Spleen (tissue), 11 donors: ENCODE data around the gene ITSN1. TPM values are rescaled to one million over a fixed set of nuclear protein-coding genes. Genes with fewer than 3 reads are reported as not detected.

Experiments used
- DNase-seq: peaks from one replicate; pipeline ENCODE4 v3.0.0-alpha.2; 2020
- H3K27ac ChIP-seq, 8 donors: fragments of 200-600 bp; sonication (generic) in 7 of 8; 1 replicate in 4 of 8; 2 replicates in 4 of 8; pipeline versions ENCODE4 v1.5.0 to v1.8.0; 2016 to 2021; ENCODE audit warnings: inconsistent platforms in 4 of 8, mild to moderate bottlenecking in 4 of 8, moderate library complexity in 1 of 8
- H3K27me3 ChIP-seq, 7 donors: fragments of 200-600 bp; sonication (generic) in 6 of 7; replicated peaks in 1 of 7; 1 replicate in 4 of 7; 2 replicates in 3 of 7; pipeline versions ENCODE4 v1.5.0 to v1.8.0; 2016 to 2021; ENCODE audit warnings: inconsistent platforms in 3 of 7, mild to moderate bottlenecking in 1 of 7
- H3K36me3 ChIP-seq, 6 donors: fragments of 200-600 bp; sonication (generic) in 5 of 6; 1 replicate in 4 of 6; 2 replicates in 2 of 6; pipeline versions ENCODE4 v1.5.0 to v1.8.0; 2016 to 2021; ENCODE audit warnings: inconsistent platforms in 2 of 6
- H3K4me1 ChIP-seq, 6 donors: fragments of 200-600 bp; sonication (generic) in 5 of 6; 1 replicate in 3 of 6; 2 replicates in 3 of 6; pipeline versions ENCODE4 v1.5.0 to v1.8.0; 2016 to 2021; ENCODE audit warnings: inconsistent platforms in 3 of 6
- H3K4me3 ChIP-seq, 8 donors: fragments of 200-600 bp; sonication (generic) in 7 of 8; 1 replicate in 4 of 8; 2 replicates in 4 of 8; pipeline versions ENCODE4 v1.5.0 to v1.8.0; 2016 to 2021; ENCODE audit warnings: inconsistent platforms in 4 of 8, mild to moderate bottlenecking in 4 of 8, moderate library complexity in 2 of 8
- H3K9me3 ChIP-seq, 8 donors: fragments of 200-600 bp; sonication (generic) in 7 of 8; 1 replicate in 4 of 8; 2 replicates in 4 of 8; pipeline versions ENCODE4 v1.5.0 to v1.8.0; 2016 to 2021; ENCODE audit warnings: inconsistent platforms in 4 of 8
- POLR2A ChIP-seq, 3 donors: fragments of 450-650 bp; IDR thresholded peaks; one replicate each; pipeline ENCODE4 v1.5.1; 2017; ENCODE audit warnings: antibody characterized with exemption in 3 of 3, mild to moderate bottlenecking in 1 of 3
- POLR2AphosphoS5 ChIP-seq, 3 donors: sonication (generic); formaldehyde crosslinking; IDR thresholded peaks; one replicate each; pipeline ENCODE4 v1.5.1; 2017; ENCODE audit warnings: antibody characterized with exemption in 3 of 3
- WGBS, 5 donors: extraction: QIAGEN DNeasy Blood & Tissue Kit in 3 of 5; methylation state at CpG; one replicate each; pipeline versions ENCODE4 v1.1.5 to v1.1.7; 2013 to 2018; 5-methylcytosine and 5-hydroxymethylcytosine counted together
- intact Hi-C: fragments of 100-400 bp; cut with DNase I; formaldehyde crosslinking; loops from one replicate; pipeline ENCODE4 v1.15.0; 2023; ENCODE audit warnings: low total_unique reads
- polyA plus RNA-seq, 3 donors: library from polyadenylated mRNA; stranded (reverse); fragments of 200-250 nt; gene quantifications; one replicate each; pipeline ENCODE4 v1.2.1, GENCODE V29; 2013
- total RNA-seq, 7 donors: library from RNA; depleted of rRNA in 3 of 7; stranded (reverse); fragments of >200 nt in 3 of 7; fragmentation: NEBNext Ultra II Directional in 4 of 7; extraction: Animal tissue kit (Norgen Biotek cat#: 25700) in 4 of 7; gene quantifications; one replicate each; pipeline versions ENCODE4 v1.1.0 to v1.2.1, GENCODE V29; 2016 to 2021
- TF ChIP-seq, protein P1 (sequence below), 11 experiments: fragments of 200-600 bp in 7 of 11; fragments of 450-650 bp in 4 of 11; sonication (generic) in 4 of 11; IDR thresholded peaks in 8 of 11; conservative IDR thresholded peaks in 3 of 11; 1 replicate in 7 of 11; 2 replicates in 4 of 11; pipeline versions ENCODE4 v1.4.0 to v1.8.0; 2016 to 2021; ENCODE audit warnings: antibody characterized with exemption in 11 of 11, inconsistent platforms in 4 of 11, mild to moderate bottlenecking in 1 of 11
- donor health status: healthy with polysubstance abuse.
- donor health status: DM: no; HTN: no; CAD: no; lungs with moderate emphysema.
- donor health status: DM: no; HTN: no; CAD: no.
- donor health status: Bipolar disorder and iron deficiency.
- donor health status: healthy.
- donor health status: DM: no; HTN: no; CAD: no.
- donor health status: DM: yes; HTN: yes; CAD: no.

Gene ITSN1
- total and polyA plus RNA-seq, 10 donors, result 4.1 to 89.0 (median 42.6) TPM

DNA sequence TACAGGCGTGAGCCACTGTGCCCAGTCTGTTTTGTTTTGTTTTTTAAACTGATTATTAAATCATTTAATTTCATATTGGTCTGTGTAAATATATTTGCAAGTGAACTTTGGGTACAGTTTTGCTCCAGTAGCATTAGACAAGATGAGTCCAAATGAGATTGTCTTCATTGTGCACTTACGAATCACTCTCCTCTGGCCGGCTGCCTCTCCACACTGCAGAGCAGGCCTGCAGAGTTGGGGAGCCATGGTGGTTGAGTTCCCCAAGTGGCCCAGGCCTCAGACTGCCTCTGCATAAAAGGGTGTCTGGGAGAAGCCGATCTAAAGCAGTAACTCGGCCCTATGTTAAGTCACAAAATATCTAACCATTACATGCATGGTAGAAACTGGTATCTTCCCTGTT lies 198.5 kb downstream of the ITSN1 start:
- H3K9me3 ChIP-seq, result peaks cover 0 to 1% (median 0%) of the 10 kb centered on the region in 8 donors
- no peak for TF ChIP-seq POLR2A (IDR thresholded peaks at IDR 0.05)
- TF ChIP-seq, protein P1, sequence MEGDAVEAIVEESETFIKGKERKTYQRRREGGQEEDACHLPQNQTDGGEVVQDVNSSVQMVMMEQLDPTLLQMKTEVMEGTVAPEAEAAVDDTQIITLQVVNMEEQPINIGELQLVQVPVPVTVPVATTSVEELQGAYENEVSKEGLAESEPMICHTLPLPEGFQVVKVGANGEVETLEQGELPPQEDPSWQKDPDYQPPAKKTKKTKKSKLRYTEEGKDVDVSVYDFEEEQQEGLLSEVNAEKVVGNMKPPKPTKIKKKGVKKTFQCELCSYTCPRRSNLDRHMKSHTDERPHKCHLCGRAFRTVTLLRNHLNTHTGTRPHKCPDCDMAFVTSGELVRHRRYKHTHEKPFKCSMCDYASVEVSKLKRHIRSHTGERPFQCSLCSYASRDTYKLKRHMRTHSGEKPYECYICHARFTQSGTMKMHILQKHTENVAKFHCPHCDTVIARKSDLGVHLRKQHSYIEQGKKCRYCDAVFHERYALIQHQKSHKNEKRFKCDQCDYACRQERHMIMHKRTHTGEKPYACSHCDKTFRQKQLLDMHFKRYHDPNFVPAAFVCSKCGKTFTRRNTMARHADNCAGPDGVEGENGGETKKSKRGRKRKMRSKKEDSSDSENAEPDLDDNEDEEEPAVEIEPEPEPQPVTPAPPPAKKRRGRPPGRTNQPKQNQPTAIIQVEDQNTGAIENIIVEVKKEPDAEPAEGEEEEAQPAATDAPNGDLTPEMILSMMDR (IDR thresholded peaks at IDR 0.05 in 8 of 11, conservative IDR thresholded peaks at IDR 0.05 in 3 of 11), result no peak
- no peak for TF ChIP-seq POLR2AphosphoS5 (IDR thresholded peaks at IDR 0.05)
- H3K36me3 ChIP-seq, result peaks cover 0 to 40% (median 2%) of the 10 kb centered on the region in 6 donors
- DNase-seq, result no peak
- no peak overlapping the region for H3K27ac ChIP-seq
- intact Hi-C loops, result no loop called here
- 89 to 96% (median 93%) methylated on average over 5 of the region's 5 CpGs for WGBS, 5 donors
- no peak overlapping the region for H3K4me3 ChIP-seq
- H3K4me1 ChIP-seq, result peaks cover 0 to 21% (median 4%) of the 10 kb centered on the region in 6 donors
- H3K27me3 ChIP-seq, result no peaks in the 10 kb centered on the region

DNA sequence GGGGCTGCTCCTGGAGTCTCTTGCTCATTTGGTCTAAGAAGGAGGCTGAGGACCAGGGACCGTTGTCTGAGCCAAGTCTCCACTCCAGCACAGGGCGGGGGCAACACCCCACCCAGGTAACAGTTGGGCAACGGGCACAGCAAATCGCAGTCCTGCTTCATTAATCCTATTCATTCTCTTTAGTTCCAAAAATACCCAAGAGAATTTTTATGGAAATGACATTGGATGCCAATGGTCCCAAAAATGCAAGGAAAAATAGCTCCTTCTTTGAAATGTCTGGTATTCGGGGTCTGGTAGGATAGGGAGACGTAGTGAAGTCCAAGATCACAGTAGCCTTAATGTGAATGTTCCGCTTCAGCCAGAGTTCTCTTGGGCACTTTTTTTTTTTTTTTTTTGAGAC lies 199.3 kb downstream of the ITSN1 start:
- DNase-seq, result no peak
- peak overlapping the region in 1 of 8 donors; percentile 13 for H3K27ac ChIP-seq
- H3K9me3 ChIP-seq, result peaks cover 0 to 8% (median 0%) of the 10 kb centered on the region in 8 donors
- H3K27me3 ChIP-seq, result no peaks in the 10 kb centered on the region
- H3K4me3 ChIP-seq, result no peak overlapping the region
- intact Hi-C loops, result no loop called here
- 83 to 97% (median 95%) methylated on average over 7 of the region's 7 CpGs for WGBS, 5 donors
- no peak for TF ChIP-seq POLR2A (IDR thresholded peaks at IDR 0.05)
- TF ChIP-seq, protein P1 (IDR thresholded peaks at IDR 0.05 in 8 of 11, conservative IDR thresholded peaks at IDR 0.05 in 3 of 11), result no peak
- no peak for TF ChIP-seq POLR2AphosphoS5 (IDR thresholded peaks at IDR 0.05)
- peaks cover 0 to 32% (median 2%) of the 10 kb centered on the region in 6 donors for H3K36me3 ChIP-seq
- peaks cover 0 to 21% (median 4%) of the 10 kb centered on the region in 6 donors for H3K4me1 ChIP-seq

DNA sequence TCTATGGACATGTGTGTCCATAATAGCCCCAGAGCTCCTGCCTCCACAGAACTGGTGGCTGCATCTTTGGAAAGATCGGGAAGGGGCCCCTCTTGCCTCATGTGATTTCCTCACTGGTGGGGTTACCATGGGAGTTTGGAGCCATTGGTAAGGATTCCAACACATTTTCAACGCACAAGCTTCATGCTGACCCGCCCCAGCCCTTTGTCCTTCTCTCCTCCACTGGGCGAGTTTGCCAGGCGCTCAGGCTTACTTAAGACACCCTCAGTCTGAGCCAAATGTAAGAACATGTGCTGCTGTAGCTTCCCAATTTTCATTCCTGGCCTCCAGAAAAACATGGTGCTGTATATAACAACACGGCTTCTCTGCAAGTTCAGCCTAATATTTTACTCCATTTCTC lies 200.9 kb downstream of the ITSN1 start:
- no peak for DNase-seq
- peaks cover 0 to 15% (median 0%) of the 10 kb centered on the region in 6 donors for H3K36me3 ChIP-seq
- H3K4me3 ChIP-seq, result peak overlapping the region in 1 of 8 donors; percentile 5
- 83 to 98% (median 84%) methylated on average over 5 to 6 of the region's 6 CpGs for WGBS, 5 donors
- TF ChIP-seq, protein P1 (IDR thresholded peaks at IDR 0.05 in 8 of 11, conservative IDR thresholded peaks at IDR 0.05 in 3 of 11), result no peak
- TF ChIP-seq POLR2A (IDR thresholded peaks at IDR 0.05), result no peak
- no peak for TF ChIP-seq POLR2AphosphoS5 (IDR thresholded peaks at IDR 0.05)
- H3K9me3 ChIP-seq, result peaks cover 0 to 8% (median 0%) of the 10 kb centered on the region in 8 donors
- peak overlapping the region in 5 of 8 donors; percentile 29 to 76 (median 63) for H3K27ac ChIP-seq
- intact Hi-C loops, result no loop called here
- H3K4me1 ChIP-seq, result peaks cover 0 to 21% (median 4%) of the 10 kb centered on the region in 6 donors
- H3K27me3 ChIP-seq, result no peaks in the 10 kb centered on the region

DNA sequence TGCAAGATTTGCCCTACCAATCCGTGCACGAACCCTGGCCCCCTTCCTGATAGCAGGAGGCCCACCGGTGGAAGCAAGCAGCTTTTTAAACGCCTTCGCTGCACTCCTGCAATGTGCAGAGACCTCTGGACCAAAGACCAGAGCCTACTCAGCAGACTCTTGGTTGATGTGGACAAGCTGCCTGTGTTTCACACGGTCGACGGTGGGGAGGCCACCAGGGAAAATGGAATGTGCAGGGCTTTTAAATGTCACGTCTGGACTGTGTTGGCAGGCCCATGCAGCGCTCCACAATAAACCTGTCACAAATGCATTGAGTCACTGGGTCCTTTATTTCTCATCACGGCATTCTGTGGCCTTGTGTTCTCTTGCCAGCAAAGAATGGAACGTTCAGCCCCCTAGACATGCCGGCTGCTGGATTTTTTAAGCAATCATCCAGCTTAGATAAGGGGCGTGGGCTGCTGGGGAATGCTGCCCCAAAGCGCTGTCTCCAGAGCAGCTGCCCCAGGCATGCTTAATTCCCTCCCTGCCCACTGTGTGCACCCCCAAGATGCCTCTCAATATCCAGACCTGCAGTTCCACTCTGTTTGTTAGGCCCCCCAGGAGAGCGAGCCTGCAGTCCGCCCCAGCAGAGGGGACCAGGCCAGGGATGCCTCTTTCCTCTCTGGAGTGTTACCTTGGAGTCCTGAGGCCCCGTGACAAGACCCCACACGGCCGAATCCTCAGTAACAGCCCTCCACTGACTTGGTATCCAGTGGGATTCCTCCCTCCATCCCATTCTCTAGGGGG lies 202.0 kb downstream of the ITSN1 start:
- H3K9me3 ChIP-seq, result peaks cover 0 to 8% (median 0%) of the 10 kb centered on the region in 8 donors
- intact Hi-C loops, result no loop called here
- H3K4me3 ChIP-seq, result no peak overlapping the region
- H3K36me3 ChIP-seq, result peaks cover 0 to 5% (median 0%) of the 10 kb centered on the region in 6 donors
- whole genome bisulfite sequencing, 5 donors, result 77 to 84% (median 82%) methylated on average over 18 to 20 of the region's 20 CpGs
- H3K27me3 ChIP-seq, result no peaks in the 10 kb centered on the region
- TF ChIP-seq POLR2AphosphoS5 (IDR thresholded peaks at IDR 0.05) (no peak), POLR2A (IDR thresholded peaks at IDR 0.05) (no peak)
- TF ChIP-seq, protein P1 (IDR thresholded peaks at IDR 0.05 in 8 of 11, conservative IDR thresholded peaks at IDR 0.05 in 3 of 11), result no peak
- H3K4me1 ChIP-seq, result peaks cover 0 to 21% (median 4%) of the 10 kb centered on the region in 6 donors
- no peak overlapping the region for H3K27ac ChIP-seq
- DNase-seq, result no peak
